Heart left ventricle (tissue), 16 donors: Measurements from ENCODE around the gene IL1RAP. TPM values are rescaled to one million over a fixed set of nuclear protein-coding genes. Genes with fewer than 3 reads are reported as not detected.
A peak's percentile ranks its signal among the peaks of the same experiment; 100 is the strongest.

Source experiments
- ATAC-seq, 4 donors: fragments of 200-7000 bp; cut with Tn5 transposase; one replicate each; pipeline ENCODE4 v1.9.1; 2020 to 2022; ENCODE audit warnings: moderate library complexity in 4 of 4, mild to moderate bottlenecking in 3 of 4, moderate number of reproducible peaks in 1 of 4
- DNase-seq, 5 donors: peaks; one replicate each; pipeline ENCODE4 v3.0.0-alpha.2; 2020
- H3K27ac ChIP-seq, 12 donors: fragments of 200-600 bp; sonication (generic) in 4 of 12; one replicate each; pipeline versions ENCODE4 v1.5.0 to v1.8.0; 2016 to 2022; ENCODE audit warnings: mild to moderate bottlenecking in 2 of 12
- H3K27me3 ChIP-seq, 9 donors: fragments of 200-600 bp; sonication (generic) in 2 of 9; one replicate each; pipeline versions ENCODE4 v1.5.1 to v1.8.0; 2016 to 2022; ENCODE audit warnings: mild to moderate bottlenecking in 3 of 9
- H3K36me3 ChIP-seq, 9 donors: fragments of 200-600 bp; sonication (generic) in 2 of 9; one replicate each; pipeline versions ENCODE4 v1.5.0 to v1.8.0; 2018 to 2022; ENCODE audit warnings: mild to moderate bottlenecking in 2 of 9
- H3K4me1 ChIP-seq, 12 donors: fragments of 200-600 bp; sonication (generic) in 4 of 12; one replicate each; pipeline versions ENCODE4 v1.5.0 to v1.8.0; 2016 to 2022; ENCODE audit warnings: mild to moderate bottlenecking in 3 of 12
- H3K4me3 ChIP-seq, 12 donors: fragments of 200-600 bp; sonication (generic) in 4 of 12; one replicate each; pipeline versions ENCODE4 v1.5.0 to v1.8.0; 2017 to 2022; ENCODE audit warnings: mild to moderate bottlenecking in 9 of 12, moderate library complexity in 4 of 12
- H3K9me3 ChIP-seq, 12 donors: fragments of 200-600 bp; sonication (generic) in 4 of 12; one replicate each; pipeline versions ENCODE4 v1.5.0 to v1.8.0; 2016 to 2022; ENCODE audit warnings: mild to moderate bottlenecking in 1 of 12
- CTCF ChIP-seq, 12 donors: fragments of 200-600 bp; sonication (generic) in 4 of 12; IDR thresholded peaks; one replicate each; pipeline versions ENCODE4 v1.5.0 to v1.8.0; 2018 to 2022; ENCODE audit warnings: antibody characterized with exemption in 12 of 12, mild to moderate bottlenecking in 5 of 12
- POLR2A ChIP-seq, 2 donors: fragments of 450-650 bp; IDR thresholded peaks; one replicate each; pipeline ENCODE4 v1.6.1; 2017; ENCODE audit warnings: antibody characterized with exemption in 2 of 2, mild to moderate bottlenecking in 2 of 2, moderate library complexity in 2 of 2
- WGBS, 4 donors: extraction: QIAGEN DNeasy Blood & Tissue Kit in 2 of 4; methylation state at CpG; one replicate each; pipeline versions ENCODE4 v1.1.5 to v1.1.7; 2013 to 2018; 5-methylcytosine and 5-hydroxymethylcytosine counted together
- intact Hi-C, 10 donors: fragments of 100-400 bp; cut with DNase I; formaldehyde crosslinking; loops; one replicate each; pipeline versions ENCODE4 v1.11.1 to v1.14.2; 2022
- polyA plus RNA-seq, 2 donors: library from polyadenylated mRNA; stranded (reverse); fragments of 200-250 nt; gene quantifications; one replicate each; pipeline ENCODE4 v1.2.3, GENCODE V29; 2013
- total RNA-seq, 9 donors: library from RNA; depleted of rRNA in 2 of 9; stranded (reverse); fragments of >200 nt in 2 of 9; fragmentation: NEBNext Ultra II Directional in 3 of 9; extraction: Animal tissue kit (Norgen Biotek cat#: 25700) in 3 of 9; gene quantifications; one replicate each; pipeline versions ENCODE4 v1.1.0 to v1.2.4, GENCODE V29; 2016 to 2023
- donor health status: ischemic (EF 13 %, LVEDD 7.1; RV severe dilation, severe dysfunction).
- donor health status: healthy with polysubstance abuse.
- donor health status: DM: no; HTN: yes; CAD: no.
- donor health status: DM: no; HTN: no; CAD: no.
- donor health status: ischemic (EF 25% LVEDD 6.9; RV normal size, moderate dysfunction).
- donor health status: ischemic (EF 25% LVEDD 5.7; RV mildly dilated, moderate dysfunction).
- donor health status: healthy.
- donor health status: DM: yes; HTN: yes; CAD: no.
- donor health status: ischemic (EF 35%, LVEDD 5.7; RV mildly dilated, moderate dysfunction).
- donor health status: nonischemic (EF 11% LVEDD 7.7; RV severe dilation, severe dysfunction).
- donor health status: DM: yes; HTN: yes; CAD: no.
- donor health status: PGD.
- donor health status: ischemic (EF 29% LVEDD 5.4; RV normal size, mild dysfunction).
- donor health status: nonischemic (EF 23%, LVEDD 6.1; RV moderate dilation, normal function).

Gene IL1RAP
- total and polyA plus RNA-seq, 11 donors: 1.6 to 16.4 (median 8.2) TPM

DNA sequence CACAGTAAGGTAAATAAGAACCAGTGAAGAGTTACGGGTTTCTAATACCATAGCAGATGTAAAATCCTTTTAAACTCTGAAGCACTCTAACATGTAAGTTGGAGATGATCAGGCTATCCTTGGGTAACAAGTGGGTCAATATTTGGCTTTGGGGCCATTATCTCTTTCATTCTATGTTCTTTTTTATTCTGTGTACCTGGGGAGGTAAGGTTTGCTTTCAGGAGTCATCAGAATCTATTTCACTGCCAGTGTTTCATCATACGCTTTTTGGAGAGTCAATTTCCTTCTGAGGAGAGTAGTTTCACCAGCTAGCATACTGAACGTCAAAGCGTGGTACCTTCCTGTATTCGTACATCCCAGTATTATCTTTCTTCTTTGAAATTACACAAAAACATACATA lies 182.1 kb downstream of the IL1RAP start:
- no peak for ATAC-seq
- intact Hi-C loops: loop anchor here in 6 of 10 donors (5.0 to 10.0 kb wide), 5 partner anchors 181 to 734 kb away; partner anchors contain the start of genes IL1RAP (in 5 of the 6) and CLDN16 (in 2 of the 6)
- 89 to 94% (median 91%) methylated on average over 5 of the region's 5 CpGs for WGBS, 4 donors
- Histone ChIP-seq H3K36me3 (no peaks in the 10 kb centered on the region), H3K27ac (no peak overlapping the region), H3K4me3 (no peak overlapping the region), H3K27me3 (no peaks in the 10 kb centered on the region), H3K4me1 (peaks cover 0 to 7% (median 0%) of the 10 kb centered on the region in 12 donors), H3K9me3 (no peaks in the 10 kb centered on the region)
- no peak for DNase-seq
- TF ChIP-seq CTCF (IDR thresholded peaks at IDR 0.05): no peak
- TF ChIP-seq POLR2A (IDR thresholded peaks at IDR 0.05): no peak

GRCh38 chr3:190696777-190697501 lies 183.1 kb downstream of the IL1RAP start:
- intact Hi-C loops: loop anchor here in 6 of 10 donors (5.0 to 10.0 kb wide), 5 partner anchors 182 to 735 kb away; partner anchors contain the start of genes IL1RAP (in 5 of the 6) and CLDN16 (in 2 of the 6)
- 39 to 47% (median 42%) methylated on average over 7 of the region's 7 CpGs for WGBS, 4 donors
- peaks cover 0 to 7% (median 0%) of the 10 kb centered on the region in 12 donors for H3K4me1 ChIP-seq
- TF ChIP-seq POLR2A (IDR thresholded peaks at IDR 0.05) (no peak), CTCF (IDR thresholded peaks at IDR 0.05) (peak; percentile 22 to 67 (median 56))
- H3K36me3 ChIP-seq: no peaks in the 10 kb centered on the region
- H3K4me3 ChIP-seq: peak overlapping the region in 1 of 12 donors; percentile 16
- no peaks in the 10 kb centered on the region for H3K27me3 ChIP-seq
- H3K27ac ChIP-seq: no peak overlapping the region
- DNase-seq (no peak), ATAC-seq (no peak)
- H3K9me3 ChIP-seq: no peaks in the 10 kb centered on the region

GRCh38 chr3:190697502-190697830 lies 183.6 kb downstream of the IL1RAP start:
- intact Hi-C loops: loop anchor here in 6 of 10 donors (5.0 to 10.0 kb wide), 5 partner anchors 183 to 735 kb away; partner anchors contain the start of genes IL1RAP (in 5 of the 6) and CLDN16 (in 2 of the 6)
- Histone ChIP-seq H3K9me3 (no peaks in the 10 kb centered on the region), H3K27me3 (no peaks in the 10 kb centered on the region), H3K4me1 (peaks cover 0 to 7% (median 0%) of the 10 kb centered on the region in 12 donors), H3K36me3 (no peaks in the 10 kb centered on the region), H3K27ac (no peak overlapping the region), H3K4me3 (no peak overlapping the region)
- TF ChIP-seq CTCF (IDR thresholded peaks at IDR 0.05) (peak in 2 of 12 donors; percentile 0 to 12), POLR2A (IDR thresholded peaks at IDR 0.05) (no peak)
- DNase-seq: no peak
- no peak for ATAC-seq

- Histone ChIP-seq H3K36me3 (no peaks in the 10 kb centered on the region), H3K27ac (no peak overlapping the region), H3K27me3 (no peaks in the 10 kb centered on the region), H3K4me3 (no peak overlapping the region), H3K9me3 (no peaks in the 10 kb centered on the region), H3K4me1 (peaks cover 0 to 7% (median 0%) of the 10 kb centered on the region in 12 donors)
- ATAC-seq (peak in 2 of 4 donors; percentile 44 to 77), DNase-seq (no peak)
- intact Hi-C loops: loop anchor here in 6 of 10 donors (5.0 to 10.0 kb wide), 5 partner anchors 183 to 736 kb away; partner anchors contain the start of genes IL1RAP (in 5 of the 6) and CLDN16 (in 2 of the 6)
- TF ChIP-seq CTCF (IDR thresholded peaks at IDR 0.05) (no peak), POLR2A (IDR thresholded peaks at IDR 0.05) (no peak)
- WGBS, 4 donors: 59 to 76% (median 69%) methylated on average over 4 of the region's 4 CpGs
Observed at GRCh38 chr3:190697901-190698300, 184.0 kb downstream of the IL1RAP start.
